Gastrocnemius medialis (tissue), 4 donors: ENCODE measurements around the gene CHEK2.

Source experiments
- CTCF ChIP-seq, 5 experiments: fragments of 450-650 bp in 3 of 5; fragments of 200-600 bp in 2 of 5; sonication (generic) in 2 of 5; IDR thresholded peaks in 4 of 5; conservative IDR thresholded peaks in 1 of 5; 1 replicate in 4 of 5; 2 replicates in 1 of 5; pipeline ENCODE4 v1.5.1; 2016 to 2019; ENCODE audit warnings: antibody characterized with exemption in 5 of 5, mild to moderate bottlenecking in 3 of 5, moderate library complexity in 3 of 5
- POLR2A ChIP-seq, 2 donors: fragments of 450-650 bp; IDR thresholded peaks; one replicate each; pipeline ENCODE4 v1.6.1; 2017; ENCODE audit warnings: antibody characterized with exemption in 2 of 2, mild to moderate bottlenecking in 2 of 2, moderate library complexity in 2 of 2

GRCh38 chr22:28670756-28671155, 70.9 kb downstream of the CHEK2 start:
- TF ChIP-seq POLR2A (IDR thresholded peaks at IDR 0.05) (no peak), CTCF (IDR thresholded peaks at IDR 0.05 in 4 of 5, conservative IDR thresholded peaks at IDR 0.05 in 1 of 5) (no peak)
